LNCaP clone FGC (cell line): ENCODE data around the gene SENP2.
"Not testable (repeated sequence)": the region's sequence is repeated elsewhere in the genome, so short reads cannot be mapped to it uniquely, and the experiment has no call there.

Experiments
- DNase-seq: peaks from one replicate; pipeline ENCODE4 v3.0.0-alpha.2; 2011; ENCODE audit warnings: low read depth
- H3K4me3 ChIP-seq: 2 replicates; pipeline ENCODE4 v1.5.1; 2011; ENCODE audit warnings: mild to moderate bottlenecking, low read depth, low read length, control low read depth
- TF ChIP-seq, protein P1 (sequence below): IDR thresholded peaks from 2 replicates; pipeline ENCODE4 v1.5.1; 2012; ENCODE audit warnings: mild to moderate bottlenecking; ENCODE audit not compliant: control insufficient read depth, insufficient read depth; ENCODE audit errors: extremely low read depth

SENP2 gene

DNA sequence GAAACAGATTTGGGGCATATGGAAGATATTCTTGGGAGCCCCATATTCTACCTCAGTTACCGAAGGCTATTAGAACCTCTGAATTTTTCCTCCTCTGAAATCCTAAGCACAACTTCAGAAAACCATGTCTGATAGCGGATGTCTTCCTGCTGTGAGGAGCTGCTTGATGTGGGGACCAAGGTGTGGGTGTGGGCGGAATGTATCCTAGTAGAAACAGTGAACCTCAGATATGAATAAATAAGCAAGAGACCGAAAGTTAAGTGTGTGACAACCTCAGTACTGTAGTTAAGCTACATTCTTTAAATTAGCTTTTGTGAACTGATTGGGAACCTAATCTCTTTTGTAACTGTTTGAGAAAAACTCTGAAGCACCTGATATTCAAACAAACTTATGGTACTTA lies 46.9 kb downstream of the SENP2 start:
- H3K4me3 ChIP-seq: no peak overlapping the region
- TF ChIP-seq, protein P1, sequence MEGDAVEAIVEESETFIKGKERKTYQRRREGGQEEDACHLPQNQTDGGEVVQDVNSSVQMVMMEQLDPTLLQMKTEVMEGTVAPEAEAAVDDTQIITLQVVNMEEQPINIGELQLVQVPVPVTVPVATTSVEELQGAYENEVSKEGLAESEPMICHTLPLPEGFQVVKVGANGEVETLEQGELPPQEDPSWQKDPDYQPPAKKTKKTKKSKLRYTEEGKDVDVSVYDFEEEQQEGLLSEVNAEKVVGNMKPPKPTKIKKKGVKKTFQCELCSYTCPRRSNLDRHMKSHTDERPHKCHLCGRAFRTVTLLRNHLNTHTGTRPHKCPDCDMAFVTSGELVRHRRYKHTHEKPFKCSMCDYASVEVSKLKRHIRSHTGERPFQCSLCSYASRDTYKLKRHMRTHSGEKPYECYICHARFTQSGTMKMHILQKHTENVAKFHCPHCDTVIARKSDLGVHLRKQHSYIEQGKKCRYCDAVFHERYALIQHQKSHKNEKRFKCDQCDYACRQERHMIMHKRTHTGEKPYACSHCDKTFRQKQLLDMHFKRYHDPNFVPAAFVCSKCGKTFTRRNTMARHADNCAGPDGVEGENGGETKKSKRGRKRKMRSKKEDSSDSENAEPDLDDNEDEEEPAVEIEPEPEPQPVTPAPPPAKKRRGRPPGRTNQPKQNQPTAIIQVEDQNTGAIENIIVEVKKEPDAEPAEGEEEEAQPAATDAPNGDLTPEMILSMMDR: no peak
- no peak for DNase-seq

DNA sequence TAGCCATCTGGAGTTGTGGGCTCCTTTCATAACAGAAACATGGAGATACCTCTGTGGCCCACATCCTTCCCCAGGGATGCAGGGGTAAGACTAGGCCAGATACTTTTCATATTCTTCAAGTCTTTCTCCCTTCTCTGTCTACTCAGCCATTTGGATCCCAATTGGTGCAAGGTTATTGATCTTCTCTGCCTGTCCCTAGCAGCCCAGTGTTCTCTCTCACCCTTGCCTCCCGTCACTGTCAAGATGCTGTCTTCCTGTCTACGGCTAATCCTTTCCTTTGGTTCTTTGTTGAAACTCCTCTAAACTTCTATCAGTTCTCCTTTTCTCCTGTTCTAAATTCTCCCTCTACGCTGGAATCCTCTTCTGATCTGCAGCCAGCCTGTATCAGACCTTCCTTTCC lies 51.3 kb downstream of the SENP2 start:
- H3K4me3 ChIP-seq: no peak overlapping the region
- TF ChIP-seq, protein P1: no peak
- no peak for DNase-seq

DNA sequence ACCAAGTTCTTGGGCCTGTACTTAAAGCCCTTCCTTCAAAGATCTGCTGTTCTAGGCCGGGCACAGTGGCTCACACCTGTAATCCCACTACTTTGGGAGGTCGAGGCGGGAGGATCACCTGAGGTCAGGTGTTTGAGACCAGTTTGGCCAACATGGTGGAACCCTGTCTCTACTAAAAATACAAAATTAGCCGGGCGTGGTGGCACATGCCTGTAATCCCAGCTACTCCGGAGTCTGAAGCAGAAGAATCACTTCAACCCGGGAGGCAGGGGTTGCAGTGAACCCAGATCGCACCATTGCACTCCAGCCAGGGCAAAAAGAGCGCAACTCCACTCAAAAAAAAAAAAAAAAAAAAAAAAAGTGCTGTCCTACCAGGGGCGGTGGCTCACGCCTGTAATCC lies 52.6 kb downstream of the SENP2 start:
- not testable (repeated sequence) for H3K4me3 ChIP-seq, DNase-seq

DNA sequence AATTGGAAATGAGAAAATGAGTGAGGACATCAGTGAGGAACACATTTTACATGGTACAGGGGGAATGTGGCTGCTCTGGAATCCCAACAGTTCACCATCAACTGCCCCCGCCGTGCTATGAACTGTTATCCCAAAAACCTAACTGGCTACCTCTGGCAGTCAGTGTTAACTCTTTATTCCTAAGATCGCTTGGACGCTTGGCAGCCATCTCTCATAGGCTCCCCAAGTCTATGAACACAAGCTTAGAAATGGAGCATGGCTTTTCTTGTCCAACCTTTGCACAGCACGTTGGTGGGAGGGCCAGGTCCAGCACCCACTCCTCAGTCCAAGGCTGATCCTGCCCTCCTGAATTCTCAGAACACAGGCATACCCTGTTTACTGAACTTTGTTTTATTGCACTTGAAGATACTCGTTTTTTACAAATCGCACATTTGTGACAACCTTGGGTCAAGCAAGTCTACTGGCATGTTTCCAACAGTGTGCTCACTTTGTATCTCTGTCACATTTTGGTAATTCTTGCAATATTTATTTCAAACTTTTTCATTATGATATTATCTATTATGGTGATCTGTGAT lies 53.6 kb downstream of the SENP2 start:
- TF ChIP-seq, protein P1: no peak
- DNase-seq: no peak
- H3K4me3 ChIP-seq: no peak overlapping the region

DNA sequence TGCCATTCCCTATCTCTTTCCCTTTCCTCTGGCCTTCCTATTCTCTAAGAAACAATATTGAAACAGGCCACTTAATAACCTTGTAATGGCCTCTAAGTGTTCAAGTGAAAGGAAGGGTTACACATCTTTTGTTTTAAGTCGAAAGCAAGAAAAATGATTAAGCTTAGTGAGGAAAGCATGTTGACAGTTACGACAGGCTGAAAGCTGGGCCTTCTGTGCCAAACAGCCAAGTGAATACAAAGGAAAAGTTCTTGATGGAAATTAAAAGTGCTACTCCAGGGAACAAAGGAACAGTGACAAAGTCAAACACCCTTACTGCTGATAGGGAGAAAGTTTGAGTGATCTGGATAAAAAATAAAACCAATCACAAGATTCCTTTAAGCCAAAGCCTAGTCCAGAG lies 54.2 kb downstream of the SENP2 start:
- DNase-seq: no peak
- TF ChIP-seq, protein P1: no peak
- no peak overlapping the region for H3K4me3 ChIP-seq

DNA sequence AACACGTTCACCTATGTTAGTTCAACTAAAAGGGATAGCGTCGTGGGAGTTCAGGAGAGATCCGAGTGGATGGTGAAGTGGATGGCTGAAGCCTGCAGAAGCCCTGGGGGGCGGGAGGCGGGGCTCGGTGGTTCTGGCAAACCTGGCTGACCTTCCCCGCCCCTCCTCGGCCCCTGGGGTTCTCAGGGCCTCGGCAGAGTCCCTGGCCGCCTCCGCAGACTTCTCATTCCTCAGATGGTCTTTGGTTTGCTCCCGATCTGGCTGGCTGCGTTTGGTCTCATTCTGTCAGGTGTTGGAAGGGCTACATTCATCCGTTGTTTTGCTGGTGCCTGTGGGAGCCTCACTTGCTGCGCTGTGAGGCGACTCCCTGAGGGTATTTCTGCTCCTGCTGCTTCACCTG lies 59.1 kb downstream of the SENP2 start:
- DNase-seq, H3K4me3 ChIP-seq: not testable (repeated sequence)

DNA sequence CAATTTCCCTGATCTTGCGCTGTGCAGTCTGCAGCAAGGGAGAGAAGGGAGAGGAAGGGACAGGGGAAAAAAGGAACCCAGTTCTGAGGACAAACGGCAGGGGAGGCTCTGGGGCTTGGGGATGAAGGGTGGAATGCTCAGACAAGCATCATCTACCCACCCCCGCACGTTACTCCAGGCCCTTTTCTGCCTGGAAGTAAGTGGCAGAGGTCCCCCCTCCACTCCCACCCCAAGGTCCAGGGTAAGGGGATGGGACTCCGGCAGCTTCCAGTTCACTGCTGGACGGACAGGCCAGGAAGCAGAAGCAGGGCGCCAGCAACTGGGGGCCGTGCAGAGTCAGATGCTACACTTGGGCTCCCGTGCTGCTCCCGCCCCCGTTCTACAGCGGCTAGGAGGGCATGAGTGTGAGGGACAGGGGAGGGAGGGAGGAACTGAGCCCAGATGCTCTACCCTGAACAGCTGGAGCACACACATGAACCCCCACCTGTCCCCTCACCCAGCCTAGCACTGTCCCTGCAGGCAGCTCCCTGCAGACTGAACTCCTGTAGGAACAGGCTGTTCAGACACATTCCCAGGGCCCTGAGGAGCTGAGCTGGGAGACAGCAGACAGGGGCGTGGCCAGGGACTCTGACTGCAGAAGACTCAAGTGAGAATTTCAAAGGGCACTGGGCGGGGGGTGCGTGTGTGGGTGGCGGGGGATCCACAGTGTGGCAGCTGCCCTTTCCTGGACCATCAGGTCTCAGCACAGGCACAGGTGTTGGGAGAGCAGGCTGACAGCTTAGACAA lies 59.7 kb downstream of the SENP2 start:
- no peak overlapping the region for H3K4me3 ChIP-seq
- no peak for DNase-seq
- TF ChIP-seq, protein P1: no peak

DNA sequence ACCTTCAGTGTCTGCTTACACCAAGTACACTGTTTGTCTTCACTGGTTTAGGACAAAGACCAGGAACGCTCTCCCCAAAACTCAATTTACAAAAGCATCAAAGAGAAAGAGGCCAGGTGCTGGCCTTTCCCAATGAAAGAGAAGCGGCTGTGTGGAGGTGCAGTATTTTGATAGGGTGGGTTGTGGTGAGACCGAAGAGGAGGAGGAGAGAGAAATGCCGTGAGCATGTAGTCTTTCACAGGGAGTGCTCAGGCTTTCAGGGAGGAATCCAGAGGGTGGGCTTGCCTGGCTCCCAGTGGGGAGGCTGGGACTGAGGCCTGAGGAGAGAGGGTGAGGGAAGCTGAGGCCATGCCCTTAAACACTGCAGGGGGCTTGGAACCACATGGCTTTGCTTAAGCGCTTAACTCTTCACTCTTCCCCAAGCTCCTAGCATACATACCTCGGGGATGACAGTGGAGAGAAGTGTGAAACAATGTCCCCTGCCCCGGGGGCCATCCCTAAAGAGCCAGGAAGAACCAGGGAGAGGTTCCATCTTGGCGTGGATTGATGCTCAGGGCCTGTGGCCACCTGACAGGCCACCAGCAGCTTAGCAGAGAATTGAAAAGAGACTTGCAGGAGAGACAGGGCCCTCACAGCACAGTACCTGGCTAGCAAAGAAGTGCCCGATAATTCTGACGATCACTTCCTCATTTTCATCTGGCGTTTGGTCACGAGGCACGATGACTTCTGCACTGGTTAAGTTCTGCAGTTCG lies 60.5 kb downstream of the SENP2 start:
- no peak for DNase-seq
- TF ChIP-seq, protein P1: no peak
- no peak overlapping the region for H3K4me3 ChIP-seq
